GM21786 (cell line): ENCODE measurements around the gene RTEL1.
"Not testable (repeated sequence)": the region's sequence is repeated elsewhere in the genome, so short reads cannot be mapped to it uniquely, and the experiment has no call there.

Source experiments
- ATAC-seq: cut with Tn5 transposase; IDR thresholded peaks from one replicate; pipeline ENCODE4 v1.9.1; 2021; ENCODE audit not compliant: unreplicated experiment

Gene RTEL1

GRCh38 chr20:63708301-63709148, 50.4 kb downstream of the RTEL1 start:
- peak; percentile 24 for ATAC-seq

DNA sequence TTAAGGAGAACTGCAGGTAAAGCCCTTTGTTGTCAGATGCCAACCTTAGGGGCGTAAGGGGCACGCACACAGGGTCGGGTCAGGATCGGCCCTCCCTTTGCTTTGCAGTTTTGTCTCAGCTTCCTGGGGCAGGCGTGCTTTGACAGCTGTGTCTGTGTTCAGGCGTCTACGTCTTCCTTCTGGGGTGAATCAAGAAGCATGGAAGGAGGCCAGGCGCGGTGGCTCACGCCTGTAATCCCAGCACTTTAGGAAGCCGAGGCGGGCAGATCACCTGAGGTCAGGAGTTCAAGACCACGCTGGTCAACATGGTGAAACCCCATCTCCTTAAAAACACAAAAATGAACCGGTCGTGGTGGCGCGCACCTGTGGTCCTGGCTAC, 51.0 kb downstream of the RTEL1 start:
- no peak for ATAC-seq

DNA sequence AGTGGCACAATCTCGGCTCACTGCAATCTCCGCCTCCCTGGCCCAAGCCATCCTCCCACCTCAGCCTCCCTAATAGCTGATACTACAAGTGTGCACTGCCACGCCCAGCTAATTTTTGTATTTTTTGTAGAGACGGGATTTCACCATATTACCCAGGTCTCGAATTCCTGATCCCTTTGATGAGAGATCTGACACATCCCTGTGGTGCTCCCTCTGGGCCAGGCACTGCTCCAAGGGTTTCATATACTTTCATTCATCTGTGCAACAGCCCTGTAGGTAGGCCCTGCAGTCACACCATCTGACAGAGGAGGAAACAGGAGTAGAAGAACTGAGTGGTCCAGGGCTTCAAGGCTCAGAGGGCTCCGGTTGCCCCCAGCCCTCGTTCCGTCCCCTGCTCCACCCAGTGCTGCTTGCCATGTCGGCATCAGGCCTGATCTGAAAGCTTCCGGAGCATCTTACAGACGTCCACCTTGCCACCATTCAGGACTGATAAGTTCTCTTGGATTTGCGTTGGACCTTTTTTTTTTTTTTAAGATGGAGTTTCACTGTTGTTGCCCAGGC, 53.1 kb downstream of the RTEL1 start:
- ATAC-seq: no peak

- no peak for ATAC-seq
Observed at GRCh38 chr20:63712191-63712590, 54.1 kb downstream of the RTEL1 start.

DNA sequence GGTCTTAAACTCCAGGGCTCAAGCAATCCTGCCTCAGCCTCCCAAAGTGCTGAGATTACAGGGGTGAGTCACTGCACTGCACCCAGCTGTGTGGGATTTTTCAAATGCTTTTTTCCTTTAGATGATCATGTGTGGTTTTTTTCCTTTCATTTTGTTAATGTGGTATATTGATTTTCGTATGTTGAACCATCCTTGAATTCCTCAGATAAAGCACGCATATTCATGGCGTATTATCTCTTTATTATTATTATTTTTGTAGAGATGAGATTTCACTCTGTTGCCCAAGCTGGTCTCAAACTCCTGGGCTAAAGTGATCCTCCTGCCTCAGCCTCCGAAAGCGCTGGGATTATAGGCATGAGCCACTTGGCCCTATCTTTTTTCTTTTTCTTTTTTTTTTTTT, 56.7 kb downstream of the RTEL1 start:
- ATAC-seq: no peak

- no peak for ATAC-seq
Observed at GRCh38 chr20:63718996-63719395, 60.9 kb downstream of the RTEL1 start.

- ATAC-seq: not testable (repeated sequence)
Observed at GRCh38 chr20:63722967-63723622, 65.0 kb downstream of the RTEL1 start.

- ATAC-seq: not testable (repeated sequence)
Observed at GRCh38 chr20:63730189-63730733, 72.1 kb downstream of the RTEL1 start.

DNA sequence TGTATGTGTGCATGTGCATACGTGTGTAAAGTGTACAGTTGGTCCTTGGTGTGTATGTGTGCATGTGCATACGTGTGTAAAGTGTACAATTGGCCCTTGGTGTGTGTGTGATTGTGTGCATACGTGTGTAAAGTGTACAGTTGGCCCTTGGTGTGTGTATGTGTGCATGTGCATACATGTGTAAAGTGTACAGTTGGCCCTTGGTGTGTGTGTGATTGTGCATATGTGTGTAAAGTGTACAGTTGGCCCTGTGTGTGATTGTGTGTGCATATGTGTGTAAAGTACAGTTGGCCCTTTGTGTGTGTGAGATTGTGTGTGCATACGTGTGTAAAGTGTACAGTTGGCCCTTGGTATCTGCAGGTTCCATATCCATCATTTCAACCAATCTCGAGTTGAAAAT, 73.3 kb downstream of the RTEL1 start:
- ATAC-seq: no peak

- no peak for ATAC-seq
Observed at GRCh38 chr20:63732118-63733095, 74.3 kb downstream of the RTEL1 start.

DNA sequence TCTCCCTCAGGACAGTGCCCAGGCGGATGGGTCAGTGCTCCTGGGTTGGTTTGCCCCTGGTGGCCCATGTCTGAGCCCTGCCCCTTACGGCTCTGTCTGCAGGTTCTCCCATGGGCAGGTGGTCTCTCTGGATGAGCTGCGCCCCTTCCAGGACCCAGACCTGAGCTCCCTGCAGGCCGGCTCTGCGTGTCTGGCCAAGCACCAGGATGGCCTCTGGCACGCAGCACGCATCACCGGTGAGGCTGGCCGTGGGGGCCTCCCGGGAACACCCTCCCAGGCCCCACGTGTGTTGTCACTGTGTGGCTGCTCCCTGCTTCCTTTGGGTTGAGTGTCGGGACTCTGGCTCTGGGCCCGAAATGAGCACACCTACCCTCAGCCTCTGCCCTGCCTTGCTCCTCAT, 75.0 kb downstream of the RTEL1 start:
- ATAC-seq: no peak

DNA sequence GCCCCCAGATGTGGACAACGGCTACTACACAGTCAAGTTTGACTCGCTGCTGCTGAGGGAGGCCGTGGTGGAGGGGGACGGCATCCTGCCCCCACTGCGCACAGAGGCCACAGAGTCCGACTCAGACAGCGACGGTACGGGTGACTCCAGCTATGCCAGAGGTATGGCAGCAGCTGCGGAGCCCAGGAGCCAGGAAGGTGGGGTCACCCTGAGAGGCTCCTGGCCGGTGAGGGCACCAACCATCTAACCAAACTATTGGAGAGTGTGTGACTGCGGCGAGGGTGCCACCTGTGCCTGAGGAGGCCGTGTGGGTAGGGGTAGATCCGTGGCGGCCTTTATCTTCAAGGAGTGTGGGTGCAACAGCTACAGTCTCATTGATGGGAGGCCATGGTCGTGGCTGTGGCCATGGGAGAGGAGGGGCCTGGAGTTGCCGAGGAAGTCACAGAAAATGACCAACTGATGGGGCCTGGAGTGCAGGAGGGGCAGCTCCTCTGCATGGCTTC, 75.5 kb downstream of the RTEL1 start:
- ATAC-seq: no peak

DNA sequence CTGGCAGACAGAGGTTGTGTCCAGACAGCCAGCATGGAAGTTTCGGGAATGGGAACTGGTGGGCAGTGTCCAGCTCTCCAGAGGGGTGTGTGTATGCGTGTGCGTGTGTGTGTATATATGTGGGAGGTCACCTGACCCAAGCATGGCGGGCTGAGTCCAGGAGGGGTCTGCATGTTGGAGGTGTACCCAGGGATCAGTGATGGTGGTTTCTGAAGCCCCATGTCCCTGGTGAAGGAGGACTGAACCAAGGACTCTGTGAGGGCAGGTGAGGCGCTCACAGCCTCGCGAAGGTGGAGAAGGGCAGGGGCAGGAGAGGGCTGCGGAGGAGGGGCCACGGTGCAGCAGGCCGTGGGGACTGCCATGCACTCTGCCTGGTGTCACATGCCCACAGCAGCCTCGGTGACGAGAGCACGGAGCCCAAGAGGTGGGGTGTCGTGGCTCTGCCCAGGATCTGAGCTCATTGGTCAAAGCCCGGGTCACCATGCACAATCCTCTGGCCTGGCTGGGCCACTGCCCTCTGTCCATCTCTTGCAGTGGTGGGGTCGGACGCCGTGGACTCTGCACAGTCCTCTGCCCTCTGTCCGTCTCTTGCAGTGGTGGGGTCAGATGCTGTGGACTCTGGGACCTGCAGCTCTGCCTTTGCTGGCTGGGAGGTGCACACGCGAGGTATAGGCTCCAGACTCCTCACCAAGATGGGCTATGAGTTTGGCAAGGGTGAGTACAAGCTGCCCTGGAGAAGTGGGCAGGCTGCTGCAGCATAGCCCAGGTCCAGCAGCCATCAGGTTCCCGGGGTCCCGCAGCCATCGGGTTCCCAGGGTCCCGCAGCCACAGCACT, 76.2 kb downstream of the RTEL1 start:
- ATAC-seq: no peak

DNA sequence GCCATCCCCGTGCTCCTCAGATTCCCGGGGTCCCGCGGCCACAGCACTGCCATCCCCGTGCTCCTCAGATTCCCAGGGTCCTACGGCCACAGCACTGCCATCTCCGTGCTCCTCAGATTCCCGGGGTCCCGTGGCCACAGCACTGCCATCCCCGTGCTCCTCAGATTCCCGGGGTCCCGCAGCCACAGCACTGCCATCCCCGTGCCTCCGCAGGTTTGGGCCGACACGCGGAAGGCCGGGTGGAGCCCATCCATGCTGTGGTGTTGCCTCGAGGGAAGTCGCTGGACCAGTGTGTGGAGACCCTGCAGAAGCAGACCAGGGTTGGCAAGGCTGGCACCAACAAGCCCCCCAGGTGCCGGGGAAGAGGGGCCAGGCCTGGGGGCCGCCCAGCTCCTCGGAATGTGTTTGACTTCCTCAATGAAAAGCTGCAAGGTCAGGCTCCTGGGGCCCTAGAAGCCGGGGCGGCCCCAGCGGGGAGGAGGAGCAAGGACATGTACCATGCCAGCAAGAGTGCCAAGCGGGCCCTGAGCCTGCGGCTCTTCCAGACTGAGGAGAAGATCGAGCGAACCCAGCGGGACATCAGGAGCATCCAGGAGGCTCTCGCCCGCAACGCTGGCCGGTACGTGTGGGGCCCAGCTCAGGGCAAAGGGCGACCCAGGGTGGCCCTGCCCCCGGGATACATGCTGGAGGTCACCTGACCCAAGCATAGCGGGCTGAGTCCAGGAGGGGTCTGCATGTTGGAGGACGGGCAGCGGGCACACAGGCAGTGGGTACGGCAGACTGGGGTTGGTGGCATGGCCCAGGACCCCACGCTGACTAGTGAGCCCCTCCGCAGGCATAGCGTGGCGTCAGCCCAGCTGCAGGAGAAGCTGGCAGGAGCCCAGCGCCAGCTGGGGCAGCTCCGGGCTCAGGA, 77.1 kb downstream of the RTEL1 start:
- no peak for ATAC-seq

DNA sequence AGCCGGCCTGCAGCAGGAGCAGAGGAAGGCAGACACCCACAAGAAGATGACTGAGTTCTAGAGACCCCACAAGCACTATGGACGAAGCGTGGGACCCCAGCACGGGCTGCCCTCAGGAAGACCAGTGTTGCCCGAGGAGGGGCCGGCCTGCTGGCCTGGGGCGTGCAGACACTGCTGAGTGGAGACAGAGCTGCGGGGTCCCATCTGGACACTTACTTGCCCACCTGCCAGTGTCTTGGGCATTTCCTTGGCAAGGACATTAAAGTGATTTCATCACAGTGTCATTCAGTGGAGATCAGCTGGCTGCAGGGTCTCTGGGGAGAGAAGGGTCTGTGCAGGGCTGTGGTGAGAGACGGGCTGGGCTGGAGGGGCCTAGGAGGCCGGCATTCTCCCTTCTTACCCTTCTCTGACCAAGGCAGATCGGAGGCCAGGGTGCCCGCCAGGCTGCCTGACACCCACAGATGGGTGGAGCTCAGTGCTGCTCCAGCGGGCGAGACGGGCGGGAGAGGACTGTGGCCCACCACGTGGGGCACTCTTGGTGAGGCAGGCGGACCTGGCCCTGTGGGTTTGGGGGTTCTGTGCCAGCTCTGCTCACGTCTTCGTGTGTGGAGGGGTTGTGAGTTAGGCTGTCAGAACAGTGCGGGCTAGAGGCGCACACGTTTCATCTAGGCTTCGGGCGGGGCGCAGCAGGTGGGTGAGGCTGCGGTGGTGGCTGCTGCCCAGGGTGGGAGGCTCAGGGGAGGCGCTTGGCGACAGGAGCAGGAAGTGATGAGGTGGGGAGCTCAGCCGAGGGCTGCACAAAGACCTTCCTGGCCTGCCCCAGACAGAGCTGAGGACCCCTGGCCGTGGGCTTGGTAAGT, 78.0 kb downstream of the RTEL1 start, which contains the start of gene LIME1:
TSS of gene LIME1 (plus strand) at position 806 of the 860 bp plus-strand sequence. CDS start 886 bp downstream, outside the sequence.
- ATAC-seq: no peak

GRCh38 chr20:63736893-63737694, 79.0 kb downstream of the RTEL1 start:
- ATAC-seq: no peak

DNA sequence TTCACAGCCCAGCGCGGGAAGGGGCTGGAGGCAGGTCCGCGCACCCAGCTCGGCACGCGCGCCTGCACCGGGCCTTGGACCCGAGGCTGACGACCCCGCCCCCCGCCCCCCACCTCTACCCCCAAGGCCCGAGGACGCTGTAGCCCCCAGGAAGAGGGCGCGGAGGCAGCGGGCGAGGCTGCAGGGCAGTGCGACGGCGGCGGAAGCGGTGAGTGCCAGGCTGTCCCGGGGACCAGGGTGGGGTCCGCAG, 79.5 kb downstream of the RTEL1 start:
- ATAC-seq: no peak
